Measurements from ENCODE around the gene LRR1.

GRCh38 chr14:49566714-49567113 lies 32.0 kb upstream of the LRR1 start:
- no peak for TF ChIP-seq POLR2A (IDR thresholded peaks at IDR 0.05; ENCODE audit: low read depth, low read length)
- TF ChIP-seq POLR2AphosphoS5 (IDR thresholded peaks at IDR 0.05; ENCODE audit: low read depth, low read length): no peak
- no peak for TF ChIP-seq TAF1 (IDR thresholded peaks at IDR 0.05; ENCODE audit: borderline replicate concordance, low read depth, low read length)
